GM13976 (cell line): ENCODE results near the gene HS3ST1.

Experiments
- DNase-seq: peaks from one replicate; pipeline ENCODE4 v3.0.0; 2012; ENCODE audit warnings: low spot score
- CTCF ChIP-seq: IDR thresholded peaks from 2 replicates; pipeline ENCODE4 v1.5.1; 2012; ENCODE audit warnings: borderline replicate concordance, mild to moderate bottlenecking; ENCODE audit not compliant: insufficient read depth; ENCODE audit errors: extremely low read depth, missing control alignments, control extremely low read depth
- in situ Hi-C: fragments of 300-500 bp; cut with MboI; formaldehyde crosslinking; loops from one replicate; pipeline ENCODE4 v1.12.0; 2022; ENCODE audit warnings: low sequenced_read_pairs, mixed read lengths, inconsistent platforms; ENCODE audit not compliant: unreplicated experiment

The HS3ST1 gene

GRCh38 chr4:11415409-11416070 lies 13.2 kb downstream of the HS3ST1 start:
- in situ Hi-C loops = loop anchor here (10.0 kb wide), 1 partner anchor 841 kb away; no protein-coding TSS in a partner anchor
- no peak for DNase-seq
- TF ChIP-seq CTCF = no peak

DNA sequence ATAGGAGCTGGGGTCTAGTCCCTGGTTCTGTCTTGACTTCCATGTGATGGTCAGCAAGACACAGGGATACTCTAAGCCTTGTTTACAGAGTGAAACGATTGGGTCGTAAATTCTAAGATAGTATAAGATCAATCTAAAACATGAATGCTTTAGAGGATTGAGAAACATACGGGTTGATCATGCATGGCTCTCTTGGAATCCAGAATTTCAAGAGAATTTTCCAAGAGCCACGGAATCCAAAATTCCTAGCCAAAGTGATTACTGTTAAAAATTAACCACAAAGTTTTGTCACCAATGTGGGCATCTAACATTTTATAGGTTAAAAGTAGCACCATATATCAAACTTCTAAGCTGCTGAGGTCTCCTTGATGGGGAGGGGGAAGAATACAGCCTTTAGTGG lies 16.5 kb downstream of the HS3ST1 start:
- no peak for TF ChIP-seq CTCF
- no peak for DNase-seq
- in situ Hi-C loops = loop anchor here (10.0 kb wide), 1 partner anchor 837 kb away; no protein-coding TSS in a partner anchor

DNA sequence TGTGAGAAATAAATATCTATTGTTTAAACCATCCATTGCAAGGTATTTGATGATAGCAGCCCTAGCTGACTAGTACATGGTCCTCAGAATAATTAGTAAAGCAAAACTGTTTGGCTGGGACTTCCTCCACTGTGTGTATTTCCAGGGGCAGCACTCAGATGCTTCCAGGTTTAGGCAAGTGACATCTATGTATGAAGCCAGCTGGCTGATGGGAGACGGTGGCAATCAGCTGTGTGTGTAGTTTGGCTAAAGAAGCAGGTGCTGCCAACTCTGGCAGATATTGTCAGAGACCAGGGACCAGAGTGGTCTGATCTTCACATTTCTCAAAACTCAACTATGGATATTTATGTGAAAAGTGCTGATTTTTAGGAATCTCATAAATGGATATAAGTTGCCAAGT lies 19.1 kb downstream of the HS3ST1 start:
- TF ChIP-seq CTCF = no peak
- DNase-seq = no peak
- in situ Hi-C loops = loop anchor here (10.0 kb wide), 1 partner anchor 835 kb away; no protein-coding TSS in a partner anchor

DNA sequence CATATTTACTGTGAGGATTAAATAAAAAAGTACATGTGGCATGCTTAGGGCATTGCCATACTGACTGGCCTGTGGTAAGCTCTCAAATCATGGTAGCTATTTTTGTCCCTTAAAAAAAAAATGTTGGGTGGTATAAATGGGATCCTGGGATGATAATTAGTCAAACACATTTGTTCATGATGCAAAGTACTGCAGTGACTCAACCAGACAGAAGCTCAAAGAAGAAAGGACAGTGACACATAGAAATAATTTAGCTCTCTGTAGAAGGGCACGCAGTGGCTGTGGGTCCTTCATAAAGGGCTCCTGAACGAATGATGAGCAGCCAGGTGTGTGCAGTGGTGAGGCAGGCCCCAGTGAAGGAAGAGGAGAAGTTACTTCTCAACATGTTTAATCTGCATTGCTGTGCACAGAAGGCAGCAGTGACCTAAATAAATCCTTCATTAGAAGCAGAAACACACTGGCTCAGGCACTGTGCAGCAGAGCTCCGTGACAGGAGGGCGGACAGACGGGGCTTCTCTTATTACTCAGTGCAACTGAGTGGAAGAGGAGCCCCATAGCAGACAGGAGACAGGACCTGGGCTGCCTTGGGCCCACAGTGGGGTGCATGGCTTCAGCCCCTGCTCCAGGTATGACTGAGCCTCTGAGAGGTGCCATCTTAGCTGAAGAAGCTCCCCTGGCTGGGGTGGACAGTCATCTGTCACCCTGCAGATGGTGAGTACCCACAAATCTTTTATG lies 20.3 kb downstream of the HS3ST1 start:
- in situ Hi-C loops = no loop called here
- no peak for TF ChIP-seq CTCF
- DNase-seq = no peak

DNA sequence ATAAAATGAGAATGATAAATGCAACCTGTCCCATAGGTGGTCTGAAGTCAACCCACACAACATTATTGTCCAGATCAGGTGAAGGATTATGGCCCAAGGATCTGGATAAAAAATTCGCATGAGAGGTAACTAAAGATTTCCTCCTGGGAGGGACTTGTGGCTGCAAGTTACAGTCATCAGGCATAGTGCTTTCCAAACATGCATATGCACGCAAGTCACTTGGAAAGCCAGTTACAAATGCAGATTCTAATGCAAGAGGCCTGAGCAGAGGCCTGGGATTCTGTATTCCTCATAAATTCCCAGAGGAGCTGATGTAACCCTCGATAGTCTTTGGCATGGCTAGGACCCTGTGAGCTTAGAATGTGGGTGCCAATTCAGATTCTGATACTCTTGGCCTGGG lies 21.1 kb downstream of the HS3ST1 start:
- in situ Hi-C loops = no loop called here
- no peak for DNase-seq
- TF ChIP-seq CTCF = no peak

DNA sequence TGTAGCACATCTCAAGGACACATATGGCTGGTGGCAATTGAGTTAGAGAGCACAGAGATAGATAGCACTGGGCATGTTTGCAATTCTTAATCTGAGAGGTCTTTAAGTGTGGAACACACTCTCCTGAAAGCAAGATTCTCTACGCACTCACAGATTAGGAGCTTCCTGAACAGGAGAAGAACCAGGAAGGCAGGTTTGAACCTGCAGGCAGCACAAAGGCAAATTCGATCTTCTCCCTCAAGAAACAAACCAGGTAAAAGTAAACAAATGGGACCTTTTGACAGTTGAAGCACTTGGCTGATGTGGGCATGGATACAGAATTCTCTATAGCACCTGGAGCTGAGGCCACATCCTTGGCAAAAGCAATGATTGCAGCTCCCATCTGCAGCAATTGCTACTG lies 24.3 kb downstream of the HS3ST1 start:
- TF ChIP-seq CTCF = no peak
- in situ Hi-C loops = no loop called here
- DNase-seq = no peak

DNA sequence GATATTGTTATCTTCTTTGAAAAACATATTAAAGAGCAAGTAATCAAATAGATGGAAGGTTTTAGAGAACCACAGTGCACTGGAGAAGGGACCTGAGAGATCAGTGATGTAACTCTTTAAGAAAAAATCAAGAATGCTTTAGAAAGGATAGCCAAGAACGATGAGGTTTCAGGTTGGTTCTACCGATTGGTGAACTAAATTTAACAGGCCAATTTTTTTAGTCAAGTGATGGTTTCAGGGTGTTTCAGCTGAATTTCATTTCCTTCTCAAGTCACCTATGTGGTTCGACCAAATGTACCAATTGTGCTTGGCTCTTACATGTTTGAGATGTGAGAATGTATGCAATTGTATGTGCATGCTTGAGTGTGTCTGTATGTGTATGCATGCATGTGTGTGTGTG lies 26.5 kb downstream of the HS3ST1 start:
- no peak for TF ChIP-seq CTCF
- in situ Hi-C loops = no loop called here
- no peak for DNase-seq
